ENCODE data around the gene MIB1. TPM values are rescaled to one million over a fixed set of nuclear protein-coding genes. Genes with fewer than 3 reads are reported as not detected.

MIB1 gene
- total RNA-seq, 1 experiment from 2014 or later, result 70.5 TPM

DNA sequence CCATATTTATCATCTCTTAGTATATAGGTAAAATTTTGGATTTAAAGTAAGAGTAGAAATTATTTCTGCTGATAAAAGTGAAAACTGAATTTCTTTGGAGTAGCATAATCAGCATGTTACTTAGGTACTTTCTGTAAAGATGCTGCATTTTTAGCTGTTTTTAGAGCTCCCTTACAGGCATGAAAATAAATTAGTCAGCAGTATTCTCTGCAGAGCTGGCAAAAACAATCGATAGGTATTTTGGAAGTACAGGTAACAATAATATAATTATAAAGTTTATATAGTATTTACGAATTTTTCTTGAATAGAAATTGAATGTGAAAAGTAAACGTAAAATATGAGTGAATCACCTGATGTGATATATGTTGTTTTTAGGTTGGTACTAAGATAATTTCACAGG, 83.3 kb downstream of the MIB1 start:
- H3K4me1 ChIP-seq (ENCODE audit: insufficient read depth, low read length, poor library complexity, severe bottlenecking), result no peaks in the 10 kb centered on the region
- intact Hi-C loops (cut with micrococcal nuclease; ENCODE audit: unreplicated experiment), result no loop called here
- POLR2A ChIA-PET (ENCODE audit: low non-redundant PET), result no interaction called here
- peaks cover 20% of the 10 kb centered on the region for H3K36me3 ChIP-seq (ENCODE audit: insufficient read depth, low read length, poor library complexity, severe bottlenecking)
- H3K9me3 ChIP-seq (ENCODE audit: low read depth, low read length, poor library complexity, severe bottlenecking), result no peaks in the 10 kb centered on the region
- no TSS peak for BruUV-seq (replicated peaks)
- CTCF ChIA-PET, result no interaction called here
- H3K4me3 ChIP-seq (ENCODE audit: low read depth, low read length, poor library complexity, severe bottlenecking), result no peak overlapping the region
- no peak for DNase-seq (ENCODE audit: low spot score)
- no peak overlapping the region for H3K27ac ChIP-seq (ENCODE audit: low read depth, low read length, poor library complexity, severe bottlenecking)
- no peaks in the 10 kb centered on the region for H3K27me3 ChIP-seq (replicated peaks; ENCODE audit: insufficient read depth, low read depth, low read length, poor library complexity)
- TF ChIP-seq CTCF (conservative IDR thresholded peaks at IDR 0.05; ENCODE audit: low read depth, low read length) (no peak), EZH2 (IDR thresholded peaks at IDR 0.05; ENCODE audit: borderline replicate concordance, low read depth, low read length, poor library complexity, severe bottlenecking) (no peak)

GRCh38 chr18:21826196-21826595, 85.6 kb downstream of the MIB1 start:
- no peaks in the 10 kb centered on the region for H3K9me3 ChIP-seq (ENCODE audit: low read depth, low read length, poor library complexity, severe bottlenecking)
- TF ChIP-seq CTCF (conservative IDR thresholded peaks at IDR 0.05; ENCODE audit: low read depth, low read length), result no peak
- TF ChIP-seq EZH2 (IDR thresholded peaks at IDR 0.05; ENCODE audit: borderline replicate concordance, low read depth, low read length, poor library complexity, severe bottlenecking), result no peak
- H3K27ac ChIP-seq (ENCODE audit: low read depth, low read length, poor library complexity, severe bottlenecking), result no peak overlapping the region
- no TSS peak for BruUV-seq (replicated peaks)
- ChIA-PET POLR2A (ENCODE audit: low non-redundant PET) (no interaction called here), CTCF (interaction anchor here (0.7 kb wide), 1 partner anchor 225 kb away, joined by 3 read pairs; the partner anchor contains the start of gene ESCO1)
- peaks cover 5% of the 10 kb centered on the region for H3K36me3 ChIP-seq (ENCODE audit: insufficient read depth, low read length, poor library complexity, severe bottlenecking)
- no peak overlapping the region for H3K4me3 ChIP-seq (ENCODE audit: low read depth, low read length, poor library complexity, severe bottlenecking)
- no peaks in the 10 kb centered on the region for H3K4me1 ChIP-seq (ENCODE audit: insufficient read depth, low read length, poor library complexity, severe bottlenecking)
- intact Hi-C loops (cut with micrococcal nuclease; ENCODE audit: unreplicated experiment), result no loop called here
- no peak for DNase-seq (ENCODE audit: low spot score)
- no peaks in the 10 kb centered on the region for H3K27me3 ChIP-seq (replicated peaks; ENCODE audit: insufficient read depth, low read depth, low read length, poor library complexity)

GRCh38 chr18:21826641-21827302, 86.2 kb downstream of the MIB1 start:
- intact Hi-C loops (cut with micrococcal nuclease; ENCODE audit: unreplicated experiment), result no loop called here
- Histone ChIP-seq H3K27ac (ENCODE audit: low read depth, low read length, poor library complexity, severe bottlenecking) (no peak overlapping the region), H3K9me3 (ENCODE audit: low read depth, low read length, poor library complexity, severe bottlenecking) (no peaks in the 10 kb centered on the region), H3K4me3 (ENCODE audit: low read depth, low read length, poor library complexity, severe bottlenecking) (no peak overlapping the region), H3K4me1 (ENCODE audit: insufficient read depth, low read length, poor library complexity, severe bottlenecking) (no peaks in the 10 kb centered on the region), H3K27me3 (replicated peaks; ENCODE audit: insufficient read depth, low read depth, low read length, poor library complexity) (no peaks in the 10 kb centered on the region), H3K36me3 (ENCODE audit: insufficient read depth, low read length, poor library complexity, severe bottlenecking) (peaks cover 5% of the 10 kb centered on the region)
- no peak for DNase-seq (ENCODE audit: low spot score)
- TF ChIP-seq CTCF (conservative IDR thresholded peaks at IDR 0.05; ENCODE audit: low read depth, low read length), result no peak
- CTCF ChIA-PET, result interaction anchor here (0.7 kb wide), 1 partner anchor 226 kb away, joined by 3 read pairs; the partner anchor contains the start of gene ESCO1
- POLR2A ChIA-PET (ENCODE audit: low non-redundant PET), result no interaction called here
- no TSS peak for BruUV-seq (replicated peaks)
